Left lung (tissue), 10 donors: ENCODE measurements around the gene FUNDC2. TPM values are rescaled to one million over a fixed set of nuclear protein-coding genes. Genes with fewer than 3 reads are reported as not detected.

Experiments
- ATAC-seq: fragments of 200-7000 bp; cut with Tn5 transposase; one replicate; pipeline ENCODE4 v1.9.1; 2020; ENCODE audit warnings: moderate library complexity
- DNase-seq, 4 donors: peaks; one replicate each; pipeline ENCODE4 v3.0.0-alpha.2; 2013 to 2020
- H3K27ac ChIP-seq, 2 donors: fragments of 200-600 bp; sonication (generic) in 1 of 2; one replicate each; pipeline versions ENCODE4 v1.5.0 to v1.8.0; 2020 to 2021
- H3K27me3 ChIP-seq, 2 donors: fragments of 200-600 bp; sonication (generic) in 1 of 2; one replicate each; pipeline versions ENCODE4 v1.5.0 to v1.8.0; 2020 to 2021
- H3K36me3 ChIP-seq, 2 donors: fragments of 200-600 bp; sonication (generic) in 1 of 2; one replicate each; pipeline versions ENCODE4 v1.5.0 to v1.8.0; 2020 to 2021
- H3K4me1 ChIP-seq, 2 donors: fragments of 200-600 bp; one replicate each; pipeline ENCODE4 v1.8.0; 2021
- H3K4me3 ChIP-seq, 2 donors: fragments of 200-600 bp; sonication (generic) in 1 of 2; one replicate each; pipeline versions ENCODE4 v1.5.0 to v1.8.0; 2020 to 2021; ENCODE audit warnings: mild to moderate bottlenecking in 1 of 2
- H3K9me3 ChIP-seq, 2 donors: fragments of 200-600 bp; sonication (generic) in 1 of 2; one replicate each; pipeline versions ENCODE4 v1.5.0 to v1.8.0; 2020 to 2021
- intact Hi-C, 2 donors: fragments of 100-400 bp; cut with DNase I; formaldehyde crosslinking; loops; one replicate each; pipeline versions ENCODE4 v1.11.2 to v1.14.2; 2022
- polyA plus RNA-seq, 6 donors: library from polyadenylated mRNA; unstranded; fragments of 120-200 nt; gene quantifications; one replicate each; pipeline ENCODE4 v1.2.1, GENCODE V29; 2013; ENCODE audit not compliant: insufficient read length in 6 of 6
- total RNA-seq, 2 donors: library from RNA; stranded (reverse); fragmentation: NEBNext Ultra II Directional; extraction: Animal tissue kit (Norgen Biotek cat#: 25700); gene quantifications; one replicate each; pipeline ENCODE4 v1.2.1, GENCODE V29; 2021
- TF ChIP-seq, protein P1 (sequence below), 2 donors: fragments of 200-600 bp; sonication (generic) in 1 of 2; IDR thresholded peaks; one replicate each; pipeline versions ENCODE4 v1.5.0 to v1.8.0; 2021; ENCODE audit warnings: antibody characterized with exemption in 2 of 2
- donor health status: DM: no; HTN: yes; CAD: no.
- donor health status: DM: no; HTN: no; CAD: no.

FUNDC2 gene
- total and polyA plus RNA-seq, 8 donors = 71.5 to 122 (median 105) TPM

DNA sequence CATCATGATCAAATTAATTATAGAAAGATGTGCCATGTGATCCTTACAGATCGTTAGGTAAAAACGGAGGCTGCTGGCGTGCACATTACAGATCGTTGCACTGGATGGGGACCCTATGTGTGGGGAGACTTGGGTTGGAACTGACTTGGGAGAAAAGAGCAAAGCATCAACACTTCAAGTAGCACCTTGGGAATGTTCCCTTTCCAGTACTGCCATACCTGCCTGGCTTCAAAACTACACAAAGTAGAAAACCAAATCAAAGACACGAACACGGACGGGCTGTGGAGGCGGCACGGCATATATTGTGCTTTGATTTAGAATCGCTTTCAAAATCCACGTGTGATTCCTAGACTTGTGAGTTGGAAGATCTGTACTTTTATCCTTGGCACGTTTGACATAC lies 43.4 kb downstream of the FUNDC2 start:
- Histone ChIP-seq H3K4me1 (peaks cover 0 to 23% of the 10 kb centered on the region in 2 donors), H3K4me3 (peak overlapping the region; percentile 35 to 55), H3K27me3 (no peaks in the 10 kb centered on the region), H3K27ac (peak overlapping the region in 1 of 2 donors; percentile 86), H3K9me3 (no peaks in the 10 kb centered on the region), H3K36me3 (no peaks in the 10 kb centered on the region)
- intact Hi-C loops = no loop called here
- DNase-seq (peak in 1 of 4 donors; percentile 8), ATAC-seq (no peak)
- TF ChIP-seq, protein P1, sequence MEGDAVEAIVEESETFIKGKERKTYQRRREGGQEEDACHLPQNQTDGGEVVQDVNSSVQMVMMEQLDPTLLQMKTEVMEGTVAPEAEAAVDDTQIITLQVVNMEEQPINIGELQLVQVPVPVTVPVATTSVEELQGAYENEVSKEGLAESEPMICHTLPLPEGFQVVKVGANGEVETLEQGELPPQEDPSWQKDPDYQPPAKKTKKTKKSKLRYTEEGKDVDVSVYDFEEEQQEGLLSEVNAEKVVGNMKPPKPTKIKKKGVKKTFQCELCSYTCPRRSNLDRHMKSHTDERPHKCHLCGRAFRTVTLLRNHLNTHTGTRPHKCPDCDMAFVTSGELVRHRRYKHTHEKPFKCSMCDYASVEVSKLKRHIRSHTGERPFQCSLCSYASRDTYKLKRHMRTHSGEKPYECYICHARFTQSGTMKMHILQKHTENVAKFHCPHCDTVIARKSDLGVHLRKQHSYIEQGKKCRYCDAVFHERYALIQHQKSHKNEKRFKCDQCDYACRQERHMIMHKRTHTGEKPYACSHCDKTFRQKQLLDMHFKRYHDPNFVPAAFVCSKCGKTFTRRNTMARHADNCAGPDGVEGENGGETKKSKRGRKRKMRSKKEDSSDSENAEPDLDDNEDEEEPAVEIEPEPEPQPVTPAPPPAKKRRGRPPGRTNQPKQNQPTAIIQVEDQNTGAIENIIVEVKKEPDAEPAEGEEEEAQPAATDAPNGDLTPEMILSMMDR (IDR thresholded peaks at IDR 0.05) = no peak

DNA sequence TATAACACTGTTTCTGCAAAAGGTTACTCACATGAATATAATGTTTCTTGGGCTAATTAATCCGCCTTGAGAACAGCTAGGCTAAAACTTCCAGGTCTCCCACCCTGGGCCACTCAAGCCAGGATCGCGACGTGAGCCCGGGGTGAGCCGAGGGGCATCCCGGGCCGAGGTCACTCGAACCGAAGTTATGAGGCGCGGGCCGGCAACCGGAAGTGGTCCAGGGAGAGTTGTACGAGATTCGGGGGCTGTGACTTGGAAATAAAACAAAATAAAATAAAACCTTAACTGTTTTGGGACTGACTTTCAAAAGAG lies 44.0 kb downstream of the FUNDC2 start:
- ATAC-seq (peak; percentile 8), DNase-seq (no peak)
- TF ChIP-seq, protein P1 (IDR thresholded peaks at IDR 0.05) = no peak
- intact Hi-C loops = no loop called here
- H3K4me3 ChIP-seq = peak overlapping the region; percentile 35 to 55
- no peaks in the 10 kb centered on the region for H3K9me3 ChIP-seq
- peaks cover 0 to 23% of the 10 kb centered on the region in 2 donors for H3K4me1 ChIP-seq
- peak overlapping the region; percentile 80 to 86 for H3K27ac ChIP-seq
- H3K36me3 ChIP-seq = no peaks in the 10 kb centered on the region
- H3K27me3 ChIP-seq = no peaks in the 10 kb centered on the region

DNA sequence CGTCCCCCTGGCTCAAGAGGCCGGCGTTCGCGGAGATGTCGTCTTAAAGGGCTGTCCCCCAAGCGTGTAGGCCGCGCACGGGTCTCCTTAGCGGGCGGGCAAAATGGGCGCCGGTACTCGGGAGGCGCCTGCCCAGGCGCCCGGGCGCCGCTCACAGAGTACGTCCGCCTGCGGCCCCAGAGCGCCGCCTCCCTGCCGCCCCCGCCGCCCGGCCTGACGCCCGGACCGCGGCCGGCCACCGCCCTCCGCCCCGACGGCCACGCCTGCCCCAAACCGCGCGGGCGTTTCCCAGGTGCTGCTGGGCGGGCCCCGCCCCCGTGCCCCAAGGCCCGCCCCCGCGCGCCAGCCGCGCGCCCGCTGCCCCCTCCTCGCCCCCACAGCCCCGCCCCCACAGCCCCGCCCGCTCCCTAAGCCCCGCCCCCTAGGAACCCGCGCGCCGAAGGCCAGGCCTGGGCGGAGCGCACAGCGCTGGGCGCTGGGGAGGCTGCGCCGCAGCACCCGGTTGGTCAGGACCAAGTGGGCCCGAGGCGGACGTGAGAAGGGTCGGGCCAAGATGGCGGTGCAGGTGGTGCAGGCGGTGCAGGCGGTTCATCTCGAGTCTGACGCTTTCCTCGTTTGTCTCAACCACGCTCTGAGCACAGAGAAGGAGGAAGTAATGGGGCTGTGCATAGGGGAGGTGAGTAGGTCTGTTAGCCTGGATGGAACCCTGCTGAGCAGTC lies 44.5 kb downstream of the FUNDC2 start, which contains the start of the genes BRCC3, CMC4 and MTCP1:
Gene BRCC3, plus strand, starts transcription at position 534 of the 719 bp plus-strand sequence. Its CDS starts 20 bp downstream, at position 554.
Gene CMC4, minus strand, starts transcription at position 162 of the 719 bp plus-strand sequence. CDS start 7,113 bp downstream, outside the sequence.
Gene MTCP1, minus strand, starts transcription at position 162 of the 719 bp plus-strand sequence. CDS start 5,126 bp downstream, outside the sequence.
- H3K4me1 ChIP-seq = peaks cover 0 to 23% of the 10 kb centered on the region in 2 donors
- intact Hi-C loops = no loop called here
- TF ChIP-seq, protein P1 (IDR thresholded peaks at IDR 0.05) = no peak
- H3K4me3 ChIP-seq = peak within 1 kb of the TSS; percentile 45 to 63
- DNase-seq (peak; percentile 62 to 95 (median 86)), ATAC-seq (peak; percentile 95)
- no peaks in the 10 kb centered on the region for H3K36me3 ChIP-seq
- no peaks in the 10 kb centered on the region for H3K27me3 ChIP-seq
- H3K27ac ChIP-seq = peak within 1 kb of the TSS; percentile 80 to 86
- no peaks in the 10 kb centered on the region for H3K9me3 ChIP-seq

DNA sequence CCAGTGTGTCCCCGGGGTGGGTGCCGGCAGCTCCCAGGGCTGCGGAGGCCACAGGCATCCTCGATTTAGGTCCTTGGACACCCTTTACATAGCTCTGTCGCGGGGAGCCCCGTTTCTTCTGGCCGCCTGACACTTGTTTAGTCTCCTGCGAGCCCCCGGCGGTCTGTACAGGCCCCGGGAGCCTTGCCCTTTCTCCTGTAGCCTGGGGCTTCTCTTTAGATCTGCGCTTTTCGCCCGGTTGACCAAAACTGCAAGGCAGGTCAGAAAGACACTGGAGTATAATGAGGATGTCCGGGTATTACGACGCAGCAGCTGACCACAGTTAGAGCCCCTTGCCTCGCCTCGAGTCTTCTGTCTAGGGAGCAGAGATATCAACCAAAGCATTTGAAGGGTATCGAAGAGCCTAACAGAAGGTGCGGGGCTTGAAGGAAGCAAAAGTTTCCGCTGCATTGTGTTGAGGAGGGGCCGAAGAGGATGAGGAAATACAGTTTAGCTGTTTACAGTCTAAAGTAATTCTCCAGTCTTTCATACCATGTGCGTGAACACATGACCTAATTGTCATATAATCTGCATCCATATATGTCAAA lies 45.1 kb downstream of the FUNDC2 start:
- Histone ChIP-seq H3K4me1 (peaks cover 0 to 23% of the 10 kb centered on the region in 2 donors), H3K27ac (peak overlapping the region; percentile 80 to 86), H3K36me3 (peaks cover 0 to 4% of the 10 kb centered on the region in 2 donors), H3K9me3 (no peaks in the 10 kb centered on the region), H3K27me3 (no peaks in the 10 kb centered on the region), H3K4me3 (peak overlapping the region; percentile 45 to 63)
- intact Hi-C loops = no loop called here
- ATAC-seq = peak; percentile 3
- peak in 1 of 4 donors; percentile 76 for DNase-seq
- TF ChIP-seq, protein P1 (IDR thresholded peaks at IDR 0.05) = no peak

DNA sequence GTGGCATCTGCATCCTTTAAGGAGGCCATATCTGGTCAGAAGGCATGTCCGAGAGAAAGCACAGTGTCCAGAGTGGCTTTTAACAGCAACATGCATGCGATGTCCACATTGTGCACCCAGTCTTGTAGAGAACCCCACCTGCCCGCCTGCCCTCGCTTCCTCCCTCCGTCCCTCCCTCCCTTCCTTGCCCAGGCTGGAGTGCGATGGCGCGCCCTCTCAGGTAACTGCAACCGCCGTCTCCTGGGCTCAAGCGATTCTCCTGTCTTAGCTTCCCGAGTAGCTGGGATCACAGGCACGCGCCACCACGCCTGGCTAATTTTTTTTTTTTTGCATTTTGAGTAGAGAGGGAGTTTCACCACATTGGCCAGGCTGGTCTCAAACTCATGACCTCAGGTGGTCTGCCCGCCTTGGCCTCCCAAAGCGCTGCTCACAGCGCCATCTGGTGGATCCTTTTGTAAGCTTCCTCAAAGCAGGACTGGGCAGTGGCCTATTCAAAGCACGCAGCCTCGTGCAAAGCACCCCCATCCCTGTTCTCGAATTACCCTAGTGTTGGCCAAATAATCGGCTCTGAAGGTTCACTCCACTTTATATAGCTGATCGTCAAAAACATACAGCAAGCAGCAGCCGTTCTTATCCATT lies 59.7 kb downstream of the FUNDC2 start:
- Histone ChIP-seq H3K4me1 (no peaks in the 10 kb centered on the region), H3K4me3 (no peak overlapping the region), H3K27ac (no peak overlapping the region), H3K9me3 (no peaks in the 10 kb centered on the region), H3K27me3 (no peaks in the 10 kb centered on the region), H3K36me3 (peaks cover 0 to 10% of the 10 kb centered on the region in 2 donors)
- ATAC-seq (peak; percentile 57), DNase-seq (peak in 1 of 4 donors; percentile 32)
- TF ChIP-seq, protein P1 (IDR thresholded peaks at IDR 0.05) = peak; percentile 23 to 58
- intact Hi-C loops = no loop called here
